Suprapubic skin (tissue), 4 donors: Measurements from ENCODE around the gene ATXN7L3. TPM values are rescaled to one million over a fixed set of nuclear protein-coding genes. Genes with fewer than 3 reads are reported as not detected.
A peak's percentile ranks its signal among the peaks of the same experiment; 100 is the strongest.

Source experiments
- DNase-seq, 2 donors: peaks; one replicate each; pipeline ENCODE4 v3.0.0-alpha.2; 2019; ENCODE audit warnings: low spot score in 2 of 2
- H3K27ac ChIP-seq: fragments of 200-600 bp; sonication (generic); one replicate; pipeline ENCODE4 v1.5.1; 2019
- H3K27me3 ChIP-seq: fragments of 200-600 bp; sonication (generic); one replicate; pipeline ENCODE4 v1.5.1; 2019
- H3K36me3 ChIP-seq: fragments of 200-600 bp; sonication (generic); one replicate; pipeline ENCODE4 v1.5.1; 2019
- H3K4me1 ChIP-seq: fragments of 200-600 bp; sonication (generic); one replicate; pipeline ENCODE4 v1.5.1; 2019
- H3K4me3 ChIP-seq: fragments of 200-600 bp; sonication (generic); one replicate; pipeline ENCODE4 v1.5.1; 2019; ENCODE audit warnings: mild to moderate bottlenecking
- H3K9me3 ChIP-seq: fragments of 200-600 bp; sonication (generic); one replicate; pipeline ENCODE4 v1.5.1; 2019
- EP300 ChIP-seq: sonication (generic); formaldehyde crosslinking; IDR thresholded peaks from one replicate; pipeline ENCODE4 v1.6.1; 2017; ENCODE audit warnings: antibody characterized with exemption
- POLR2A ChIP-seq, 2 donors: fragments of 450-650 bp; IDR thresholded peaks; one replicate each; pipeline ENCODE4 v1.6.1; 2017; ENCODE audit warnings: antibody characterized with exemption in 2 of 2, mild to moderate bottlenecking in 2 of 2, moderate library complexity in 2 of 2
- POLR2AphosphoS5 ChIP-seq, 3 donors: sonication (generic); formaldehyde crosslinking; IDR thresholded peaks; one replicate each; pipeline ENCODE4 v1.6.1; 2017; ENCODE audit warnings: antibody characterized with exemption in 3 of 3
- WGBS: methylation state at CpG from one replicate; pipeline ENCODE4 v1.1.5; 2018; 5-methylcytosine and 5-hydroxymethylcytosine counted together
- total RNA-seq, 4 donors: library from RNA; depleted of rRNA; stranded (reverse); fragments of >200 nt; gene quantifications; one replicate each; pipeline ENCODE4 v1.1.0, GENCODE V29; 2016
- TF ChIP-seq, protein P1 (sequence below), 2 donors: fragments of 200-600 bp in 1 of 2; fragments of 450-650 bp in 1 of 2; sonication (generic) in 1 of 2; IDR thresholded peaks; one replicate each; pipeline ENCODE4 v1.5.1; 2016 to 2019; ENCODE audit warnings: antibody characterized with exemption in 2 of 2, mild to moderate bottlenecking in 1 of 2, moderate library complexity in 1 of 2

Gene ATXN7L3
- total RNA-seq, 4 donors from 2014 or later, result 44.1 to 75.0 (median 67.3) TPM

DNA sequence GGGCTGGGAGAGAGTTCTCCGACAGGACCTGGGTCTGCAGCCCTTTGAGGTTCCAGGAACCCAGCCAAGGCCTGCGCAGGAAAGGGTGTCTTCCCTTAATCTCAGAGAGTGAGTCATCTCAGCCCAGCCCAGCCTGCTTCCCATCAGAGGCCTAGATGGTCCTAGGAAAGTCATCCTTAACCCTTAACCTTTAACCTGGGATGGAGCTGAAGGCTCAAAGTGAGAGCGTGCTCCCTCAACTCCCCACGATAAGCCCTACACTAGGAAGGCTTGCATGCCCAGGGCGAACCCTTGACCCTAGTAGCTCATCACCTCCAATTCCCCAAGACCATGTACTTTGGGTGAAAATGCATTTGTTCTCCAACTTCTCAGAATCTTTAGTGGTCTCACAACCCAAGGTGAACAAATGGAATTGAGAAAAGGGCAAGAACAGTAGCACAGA, 4.8 kb upstream of the ATXN7L3 start:
- TF ChIP-seq POLR2A (IDR thresholded peaks at IDR 0.05), result no peak
- TF ChIP-seq POLR2AphosphoS5 (IDR thresholded peaks at IDR 0.05), result no peak
- TF ChIP-seq EP300, result no peak
- TF ChIP-seq, protein P1, sequence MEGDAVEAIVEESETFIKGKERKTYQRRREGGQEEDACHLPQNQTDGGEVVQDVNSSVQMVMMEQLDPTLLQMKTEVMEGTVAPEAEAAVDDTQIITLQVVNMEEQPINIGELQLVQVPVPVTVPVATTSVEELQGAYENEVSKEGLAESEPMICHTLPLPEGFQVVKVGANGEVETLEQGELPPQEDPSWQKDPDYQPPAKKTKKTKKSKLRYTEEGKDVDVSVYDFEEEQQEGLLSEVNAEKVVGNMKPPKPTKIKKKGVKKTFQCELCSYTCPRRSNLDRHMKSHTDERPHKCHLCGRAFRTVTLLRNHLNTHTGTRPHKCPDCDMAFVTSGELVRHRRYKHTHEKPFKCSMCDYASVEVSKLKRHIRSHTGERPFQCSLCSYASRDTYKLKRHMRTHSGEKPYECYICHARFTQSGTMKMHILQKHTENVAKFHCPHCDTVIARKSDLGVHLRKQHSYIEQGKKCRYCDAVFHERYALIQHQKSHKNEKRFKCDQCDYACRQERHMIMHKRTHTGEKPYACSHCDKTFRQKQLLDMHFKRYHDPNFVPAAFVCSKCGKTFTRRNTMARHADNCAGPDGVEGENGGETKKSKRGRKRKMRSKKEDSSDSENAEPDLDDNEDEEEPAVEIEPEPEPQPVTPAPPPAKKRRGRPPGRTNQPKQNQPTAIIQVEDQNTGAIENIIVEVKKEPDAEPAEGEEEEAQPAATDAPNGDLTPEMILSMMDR (IDR thresholded peaks at IDR 0.05), result no peak
- H3K27ac ChIP-seq, result no peak overlapping the region
- 55% methylated on average over 5 of the region's 5 CpGs for WGBS
- H3K27me3 ChIP-seq, result no peaks in the 10 kb centered on the region
- peaks cover 32% of the 10 kb centered on the region for H3K4me1 ChIP-seq
- no peak overlapping the region for H3K4me3 ChIP-seq
- no peaks in the 10 kb centered on the region for H3K9me3 ChIP-seq
- H3K36me3 ChIP-seq, result peaks cover 26% of the 10 kb centered on the region
- no peak for DNase-seq

DNA sequence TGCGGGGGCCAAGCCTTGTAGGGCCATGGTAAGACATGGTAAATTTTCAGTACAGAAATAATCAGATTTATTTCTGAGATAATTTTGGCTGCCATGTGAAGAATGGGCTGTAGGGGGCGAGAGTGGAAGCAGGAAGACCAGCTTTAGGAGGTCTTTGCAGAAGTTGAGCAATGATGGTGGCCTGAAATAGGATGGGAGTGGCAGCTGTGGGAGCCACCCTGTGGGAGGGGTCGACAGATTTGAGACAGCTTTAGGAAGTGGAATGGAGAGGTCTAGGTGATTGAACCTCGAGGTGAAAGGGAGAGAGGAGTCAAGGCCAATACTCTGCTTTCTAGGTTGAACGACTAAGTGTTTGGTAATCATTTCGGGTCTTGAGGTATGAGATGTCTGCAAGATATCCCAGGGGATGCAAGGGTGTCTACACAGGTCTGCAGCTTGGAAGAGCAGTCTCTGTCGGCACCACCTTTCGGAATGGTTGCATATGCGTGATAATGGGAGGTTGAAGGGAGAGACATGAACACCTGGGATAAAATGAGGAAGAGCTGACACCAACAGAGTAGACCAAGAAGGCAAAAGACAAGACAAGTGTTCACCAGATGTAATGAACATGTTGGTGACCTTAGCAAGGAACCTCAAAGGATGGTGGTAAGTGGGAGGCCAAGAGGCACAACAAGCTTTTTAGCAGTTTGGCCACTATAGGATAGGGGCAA, 4.2 kb upstream of the ATXN7L3 start:
- 44% methylated on average over 9 of the region's 9 CpGs for WGBS
- H3K4me1 ChIP-seq, result peaks cover 32% of the 10 kb centered on the region
- no peak overlapping the region for H3K4me3 ChIP-seq
- H3K36me3 ChIP-seq, result peaks cover 20% of the 10 kb centered on the region
- no peaks in the 10 kb centered on the region for H3K27me3 ChIP-seq
- H3K9me3 ChIP-seq, result no peaks in the 10 kb centered on the region
- TF ChIP-seq, protein P1 (IDR thresholded peaks at IDR 0.05), result peak; percentile 40 to 60
- TF ChIP-seq EP300, result no peak
- no peak for TF ChIP-seq POLR2AphosphoS5 (IDR thresholded peaks at IDR 0.05)
- TF ChIP-seq POLR2A (IDR thresholded peaks at IDR 0.05), result no peak
- peak overlapping the region; percentile 4 for H3K27ac ChIP-seq
- DNase-seq, result no peak

DNA sequence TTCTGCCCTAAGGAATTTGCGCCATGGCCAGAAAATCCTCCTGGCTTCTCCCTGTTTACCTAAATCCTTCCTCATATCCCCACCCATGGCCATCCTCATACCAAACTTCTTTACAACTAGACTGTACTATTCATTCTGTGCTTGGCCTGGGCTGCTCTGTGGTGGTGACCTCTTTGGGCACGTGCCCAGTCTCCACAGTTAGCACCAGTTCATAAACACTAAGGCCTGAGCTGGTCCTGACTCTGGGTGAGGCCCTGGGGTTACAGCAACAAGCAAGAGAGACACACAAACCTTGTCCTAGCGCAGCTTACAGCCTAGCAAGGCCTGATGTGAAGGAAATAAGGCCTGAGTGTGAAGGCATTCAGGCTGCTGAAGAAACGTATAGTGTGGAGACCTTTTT, 3.1 kb upstream of the ATXN7L3 start:
- Histone ChIP-seq H3K9me3 (no peaks in the 10 kb centered on the region), H3K27ac (no peak overlapping the region), H3K4me1 (peaks cover 38% of the 10 kb centered on the region), H3K36me3 (peaks cover 12% of the 10 kb centered on the region), H3K4me3 (no peak overlapping the region), H3K27me3 (no peaks in the 10 kb centered on the region)
- no peak for DNase-seq
- WGBS, result 80% methylated on average over 4 of the region's 4 CpGs
- no peak for TF ChIP-seq EP300
- TF ChIP-seq, protein P1 (IDR thresholded peaks at IDR 0.05), result no peak
- no peak for TF ChIP-seq POLR2A (IDR thresholded peaks at IDR 0.05)
- no peak for TF ChIP-seq POLR2AphosphoS5 (IDR thresholded peaks at IDR 0.05)

DNA sequence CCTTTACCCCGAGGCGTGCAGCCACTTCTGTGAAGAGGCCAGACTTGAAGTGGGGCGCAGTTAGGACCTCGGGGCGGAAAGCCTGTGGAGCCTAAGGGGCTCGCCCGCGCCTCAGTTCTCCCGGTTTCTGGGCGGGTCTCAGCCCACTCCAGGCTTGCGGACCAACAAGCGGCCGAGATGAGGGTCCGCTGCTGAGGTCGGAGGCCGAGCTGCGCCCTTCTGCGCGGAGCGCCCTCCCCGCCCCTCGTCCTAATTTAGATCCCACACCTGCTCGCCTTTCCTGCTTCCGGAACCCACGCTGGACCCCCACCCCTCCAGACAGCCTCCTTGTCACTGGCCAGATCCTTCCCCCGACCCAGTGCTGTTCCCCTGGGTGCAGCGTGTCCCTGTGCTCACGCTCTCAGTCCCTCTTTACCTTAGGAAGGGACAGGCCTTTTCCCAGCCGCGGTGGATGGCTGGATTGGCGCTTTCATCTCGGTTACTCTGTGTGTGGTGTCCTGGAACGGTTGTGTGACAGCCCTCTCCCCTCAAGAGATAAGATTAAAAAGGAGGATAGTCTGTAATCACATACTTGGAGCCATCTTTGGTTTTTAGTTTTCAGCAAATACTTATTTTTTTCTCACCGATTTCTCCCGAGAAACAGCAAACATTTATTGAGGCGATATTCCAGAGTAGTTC, 933 bp upstream of the ATXN7L3 start:
- H3K36me3 ChIP-seq, result peaks cover 16% of the 10 kb centered on the region
- WGBS, result 9% methylated on average over 22 of the region's 36 CpGs
- no peaks in the 10 kb centered on the region for H3K9me3 ChIP-seq
- H3K4me3 ChIP-seq, result peak overlapping the region; percentile 94
- peak overlapping the region; percentile 99 for H3K27ac ChIP-seq
- peaks cover 48% of the 10 kb centered on the region for H3K4me1 ChIP-seq
- TF ChIP-seq POLR2AphosphoS5 (IDR thresholded peaks at IDR 0.05) (no peak), EP300 (no peak), POLR2A (IDR thresholded peaks at IDR 0.05) (no peak)
- TF ChIP-seq, protein P1 (IDR thresholded peaks at IDR 0.05), result no peak
- H3K27me3 ChIP-seq, result no peaks in the 10 kb centered on the region
- DNase-seq, result no peak
